Duodenal mucosa (tissue), 2 donors: ENCODE measurements around the gene SYT17.

Experiments
- H3K27ac ChIP-seq: one replicate; pipeline ENCODE4 v1.7.0; 2013; ENCODE audit warnings: low read depth, low read length
- H3K27me3 ChIP-seq, 2 donors: one replicate each; pipeline ENCODE4 v1.7.0; 2013; ENCODE audit warnings: low read length in 2 of 2, control low read depth in 1 of 2; ENCODE audit not compliant: insufficient read depth in 2 of 2, control insufficient read depth in 1 of 2
- H3K36me3 ChIP-seq, 2 donors: one replicate each; pipeline ENCODE4 v1.7.0; 2013; ENCODE audit warnings: low read length in 2 of 2, control low read depth in 1 of 2; ENCODE audit not compliant: insufficient read depth in 2 of 2, control insufficient read depth in 1 of 2
- H3K4me1 ChIP-seq, 2 donors: one replicate each; pipeline ENCODE4 v1.7.0; 2013; ENCODE audit warnings: low read length in 2 of 2, control low read depth in 1 of 2; ENCODE audit not compliant: insufficient read depth in 2 of 2, control insufficient read depth in 1 of 2
- H3K4me3 ChIP-seq, 2 donors: one replicate each; pipeline ENCODE4 v1.7.0; 2013; ENCODE audit warnings: low read length in 2 of 2, low read depth in 1 of 2
- H3K9ac ChIP-seq, 2 donors: one replicate each; pipeline ENCODE4 v1.7.0; 2013; ENCODE audit warnings: low read length in 2 of 2, low read depth in 1 of 2
- H3K9me3 ChIP-seq, 2 donors: one replicate each; pipeline ENCODE4 v1.7.0; 2013; ENCODE audit warnings: low read length in 2 of 2, control low read depth in 1 of 2; ENCODE audit not compliant: control insufficient read depth in 1 of 2

Gene SYT17, protein sequence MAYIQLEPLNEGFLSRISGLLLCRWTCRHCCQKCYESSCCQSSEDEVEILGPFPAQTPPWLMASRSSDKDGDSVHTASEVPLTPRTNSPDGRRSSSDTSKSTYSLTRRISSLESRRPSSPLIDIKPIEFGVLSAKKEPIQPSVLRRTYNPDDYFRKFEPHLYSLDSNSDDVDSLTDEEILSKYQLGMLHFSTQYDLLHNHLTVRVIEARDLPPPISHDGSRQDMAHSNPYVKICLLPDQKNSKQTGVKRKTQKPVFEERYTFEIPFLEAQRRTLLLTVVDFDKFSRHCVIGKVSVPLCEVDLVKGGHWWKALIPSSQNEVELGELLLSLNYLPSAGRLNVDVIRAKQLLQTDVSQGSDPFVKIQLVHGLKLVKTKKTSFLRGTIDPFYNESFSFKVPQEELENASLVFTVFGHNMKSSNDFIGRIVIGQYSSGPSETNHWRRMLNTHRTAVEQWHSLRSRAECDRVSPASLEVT

GRCh38 chr16:19167710-19168370 is at the start of gene SYT17:
SYT17 (plus strand) TSS chr16:19168240; CDS start chr16:19168647, 407 bp downstream.
- Histone ChIP-seq H3K4me1 (no peaks in the 10 kb centered on the region), H3K9ac (peak within 1 kb of the TSS; percentile 38 to 46), H3K4me3 (peak within 1 kb of the TSS; percentile 56 to 65), H3K27me3 (peaks cover 0 to 10% of the 10 kb centered on the region in 2 donors), H3K9me3 (peaks cover 3 to 4% of the 10 kb centered on the region in 2 donors), H3K36me3 (no peaks in the 10 kb centered on the region), H3K27ac (no peak within 1 kb of the TSS)

- no peaks in the 10 kb centered on the region for H3K27me3 ChIP-seq
- no peaks in the 10 kb centered on the region for H3K9me3 ChIP-seq
- H3K36me3 ChIP-seq: peaks cover 0 to 8% of the 10 kb centered on the region in 2 donors
- peaks cover 33 to 42% of the 10 kb centered on the region in 2 donors for H3K4me1 ChIP-seq
- no peak overlapping the region for H3K9ac ChIP-seq
- H3K4me3 ChIP-seq: peak overlapping the region; percentile 49 to 56
- peak overlapping the region; percentile 52 for H3K27ac ChIP-seq
Observed at GRCh38 chr16:19118938-19119431, 49.1 kb upstream of the SYT17 start.

- H3K27ac ChIP-seq: peak overlapping the region; percentile 52
- no peak overlapping the region for H3K9ac ChIP-seq
- peaks cover 37 to 41% of the 10 kb centered on the region in 2 donors for H3K4me1 ChIP-seq
- H3K9me3 ChIP-seq: no peaks in the 10 kb centered on the region
- no peaks in the 10 kb centered on the region for H3K27me3 ChIP-seq
- H3K4me3 ChIP-seq: peak overlapping the region in 1 of 2 donors; percentile 56
- peaks cover 0 to 8% of the 10 kb centered on the region in 2 donors for H3K36me3 ChIP-seq
Observed at GRCh38 chr16:19119564-19119963, 48.5 kb upstream of the SYT17 start.

DNA sequence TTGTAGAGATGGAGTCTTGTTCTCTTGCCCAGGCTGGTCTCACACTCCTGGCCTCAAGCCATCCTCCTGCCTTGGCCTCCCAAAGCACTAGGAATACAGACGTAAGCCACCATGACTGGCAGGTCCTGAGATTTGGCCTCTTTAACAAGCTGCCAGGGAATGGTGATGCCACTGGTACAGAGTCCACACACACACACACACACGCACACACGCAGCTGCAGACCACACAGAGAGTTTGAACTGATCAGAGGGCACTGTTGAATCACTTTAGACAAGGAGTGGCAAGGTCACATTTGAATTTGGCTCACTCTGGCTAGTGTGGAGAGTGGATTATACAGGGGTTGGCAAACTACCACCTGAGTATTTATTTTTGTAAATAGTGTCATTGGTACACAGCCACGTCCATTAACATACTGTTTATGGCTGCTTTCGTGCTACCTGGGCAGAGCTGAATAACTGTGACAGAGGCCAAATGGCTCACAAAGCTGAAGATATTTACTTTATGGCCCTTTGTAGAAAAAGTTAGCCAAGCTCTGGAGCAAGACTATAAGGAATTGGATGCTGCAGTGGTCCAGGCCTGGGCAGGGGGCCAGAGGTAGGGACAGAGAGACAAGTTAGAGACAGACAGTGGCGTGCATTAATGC is 44.4 kb upstream of the SYT17 start:
- Histone ChIP-seq H3K4me3 (no peak overlapping the region), H3K9ac (no peak overlapping the region), H3K4me1 (peaks cover 19 to 28% of the 10 kb centered on the region in 2 donors), H3K27ac (peak overlapping the region; percentile 11), H3K36me3 (no peaks in the 10 kb centered on the region), H3K9me3 (no peaks in the 10 kb centered on the region), H3K27me3 (no peaks in the 10 kb centered on the region)

DNA sequence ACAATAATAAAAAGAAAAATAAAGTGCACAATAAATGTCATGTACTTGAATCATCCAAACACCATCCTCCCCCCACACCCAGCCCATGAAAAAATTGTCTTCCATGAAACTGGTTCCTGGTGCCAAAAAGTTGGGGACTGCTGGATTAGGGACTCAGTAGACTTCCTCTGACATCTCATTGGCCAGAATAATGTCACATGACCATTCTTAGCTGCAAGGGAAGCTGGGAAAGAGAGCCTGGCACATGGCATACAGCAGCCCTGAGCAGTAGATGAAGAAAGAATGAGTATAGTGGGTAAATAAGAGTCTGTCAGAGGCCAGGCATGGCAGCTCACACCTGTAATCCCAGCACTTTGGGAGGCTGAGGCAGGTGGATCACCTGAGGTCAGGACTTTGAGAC is 41.7 kb upstream of the SYT17 start:
- Histone ChIP-seq H3K4me1 (peaks cover 23 to 26% of the 10 kb centered on the region in 2 donors), H3K27me3 (no peaks in the 10 kb centered on the region), H3K4me3 (no peak overlapping the region), H3K9me3 (no peaks in the 10 kb centered on the region), H3K9ac (no peak overlapping the region), H3K36me3 (no peaks in the 10 kb centered on the region), H3K27ac (no peak overlapping the region)

DNA sequence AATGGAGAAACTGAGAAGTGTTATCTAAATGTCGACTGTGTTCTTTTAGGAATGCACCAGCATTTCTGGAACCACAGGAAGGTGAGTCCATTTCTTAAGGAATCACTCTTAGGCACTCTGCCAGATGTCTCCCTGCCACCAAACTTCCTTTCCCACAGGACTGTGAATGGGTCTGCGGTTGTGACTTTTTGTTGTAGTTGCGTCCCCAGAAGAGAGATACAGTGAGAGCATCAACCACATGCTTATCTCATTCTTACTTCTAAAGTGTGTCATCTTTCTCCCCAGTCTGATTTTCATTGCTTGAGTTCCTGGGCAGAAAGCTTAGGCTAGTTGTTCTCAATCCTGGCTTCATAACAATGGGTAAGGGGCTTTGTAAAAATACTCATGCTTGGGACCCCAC is 40.8 kb upstream of the SYT17 start:
- Histone ChIP-seq H3K4me1 (peaks cover 32 to 35% of the 10 kb centered on the region in 2 donors), H3K27ac (no peak overlapping the region), H3K9ac (no peak overlapping the region), H3K9me3 (no peaks in the 10 kb centered on the region), H3K27me3 (no peaks in the 10 kb centered on the region), H3K4me3 (no peak overlapping the region), H3K36me3 (no peaks in the 10 kb centered on the region)

- peaks cover 33 to 37% of the 10 kb centered on the region in 2 donors for H3K4me1 ChIP-seq
- H3K27ac ChIP-seq: no peak overlapping the region
- H3K9ac ChIP-seq: no peak overlapping the region
- no peak overlapping the region for H3K4me3 ChIP-seq
- no peaks in the 10 kb centered on the region for H3K36me3 ChIP-seq
- H3K9me3 ChIP-seq: no peaks in the 10 kb centered on the region
- no peaks in the 10 kb centered on the region for H3K27me3 ChIP-seq
Observed at GRCh38 chr16:19127674-19128131, 40.3 kb upstream of the SYT17 start.

DNA sequence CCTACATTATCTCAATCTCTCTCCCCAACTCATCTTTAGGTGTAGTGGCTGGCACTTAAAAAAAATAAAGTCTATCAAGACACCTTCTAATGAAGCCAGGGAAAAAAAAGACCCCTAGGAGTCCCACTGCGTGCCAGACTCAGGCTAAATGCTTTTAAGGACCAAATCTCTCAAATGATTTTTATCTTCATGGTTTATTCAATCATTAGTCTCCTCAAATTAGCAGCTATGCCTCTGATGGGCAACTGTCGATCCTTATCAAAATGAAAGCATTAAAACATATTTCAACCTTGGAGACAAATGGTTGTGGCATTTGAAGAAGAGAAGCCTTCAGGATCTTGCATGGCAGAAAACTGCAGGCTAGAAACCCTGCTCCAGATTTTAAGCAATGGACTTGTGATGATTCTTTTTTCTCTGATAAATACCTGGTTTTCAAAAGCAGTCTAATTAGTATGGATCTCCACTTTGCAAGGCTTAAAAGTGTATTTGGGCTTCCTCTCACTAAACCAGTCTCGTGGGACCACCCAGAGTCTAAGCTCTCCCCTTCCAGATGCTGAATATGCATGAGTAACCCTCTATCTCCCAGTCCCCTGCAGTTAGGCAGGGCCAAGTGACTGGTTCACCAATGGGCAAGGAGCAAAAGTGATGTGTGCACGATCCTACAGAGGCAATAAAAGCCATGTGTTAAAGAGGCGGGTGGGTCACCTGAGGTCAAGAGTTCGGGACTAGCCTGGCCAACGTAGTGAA is 39.4 kb upstream of the SYT17 start:
- Histone ChIP-seq H3K27me3 (no peaks in the 10 kb centered on the region), H3K27ac (no peak overlapping the region), H3K9ac (no peak overlapping the region), H3K36me3 (no peaks in the 10 kb centered on the region), H3K4me3 (no peak overlapping the region), H3K4me1 (peaks cover 33 to 37% of the 10 kb centered on the region in 2 donors), H3K9me3 (no peaks in the 10 kb centered on the region)

DNA sequence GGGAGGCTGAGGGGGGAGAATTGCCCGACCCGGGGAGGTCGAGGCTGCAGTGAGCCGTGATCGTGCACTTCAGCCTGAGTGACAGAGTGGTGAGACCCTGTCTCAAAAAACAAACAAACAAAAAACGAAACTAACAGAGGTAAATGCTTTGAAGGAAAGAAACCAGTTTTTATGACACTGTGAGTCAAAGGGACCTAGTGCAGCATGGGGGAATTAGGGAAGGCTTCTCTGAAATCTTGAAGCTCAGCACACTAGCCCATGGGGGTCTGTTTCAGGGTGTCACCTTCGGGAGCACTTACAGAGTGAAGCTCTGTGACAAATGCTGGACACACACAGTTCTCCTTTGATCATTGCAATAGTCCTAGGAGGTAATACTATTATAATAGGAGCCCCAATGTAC is 37.7 kb upstream of the SYT17 start:
- no peak overlapping the region for H3K9ac ChIP-seq
- no peaks in the 10 kb centered on the region for H3K27me3 ChIP-seq
- no peak overlapping the region for H3K4me3 ChIP-seq
- no peaks in the 10 kb centered on the region for H3K36me3 ChIP-seq
- H3K4me1 ChIP-seq: peaks cover 33% of the 10 kb centered on the region in 2 donors
- peak overlapping the region; percentile 45 for H3K27ac ChIP-seq
- no peaks in the 10 kb centered on the region for H3K9me3 ChIP-seq
